ENCODE measurements around the gene YIPF3.
"Not testable (repeated sequence)": the region's sequence is repeated elsewhere in the genome, so short reads cannot be mapped to it uniquely, and the experiment has no call there.

DNA sequence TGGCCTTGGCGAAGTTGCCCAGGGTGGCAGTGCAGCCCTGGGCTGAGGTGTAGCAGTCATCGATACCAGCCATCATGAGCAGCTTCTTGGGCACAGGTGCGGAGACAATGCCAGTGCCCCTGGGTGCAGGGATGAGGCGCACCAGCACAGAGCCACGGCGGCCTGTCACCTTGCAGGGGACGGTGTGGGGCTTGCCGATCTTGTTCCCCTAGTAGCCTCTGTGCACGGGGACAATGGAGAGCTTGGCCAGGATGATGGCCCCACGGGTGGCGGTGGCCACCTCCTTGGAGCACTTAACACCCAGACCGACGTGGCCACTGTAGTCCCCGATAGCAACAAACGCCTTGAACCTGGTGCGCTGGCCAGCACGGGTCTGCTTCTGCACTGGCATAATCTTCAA, 22.3 kb upstream of the YIPF3 start:
- TF ChIP-seq POLR2AphosphoS5, POLR2A (IDR thresholded peaks at IDR 0.05): not testable (repeated sequence)
